HFFc6 (cell line): ENCODE measurements around the gene MTSS2. TPM values are rescaled to one million over a fixed set of nuclear protein-coding genes. Genes with fewer than 3 reads are reported as not detected.

Source experiments
- DNase-seq: peaks from one replicate; pipeline ENCODE4 v3.0.0-alpha.2; 2018
- H3K27ac Mint-ChIP-seq: 2 replicates; pipeline ENCODE4 v1.8.0; 2020; ENCODE audit warnings: mild to moderate bottlenecking, mixed read lengths
- H3K27me3 Mint-ChIP-seq: 2 replicates; pipeline ENCODE4 v1.8.0; 2021; ENCODE audit warnings: mild to moderate bottlenecking, moderate library complexity, mixed read lengths; ENCODE audit not compliant: insufficient read depth
- H3K36me3 Mint-ChIP-seq: 2 replicates; pipeline ENCODE4 v1.8.0; 2021; ENCODE audit warnings: low read depth, mixed read lengths
- H3K4me1 Mint-ChIP-seq: 2 replicates; pipeline ENCODE4 v1.8.0; 2020; ENCODE audit warnings: low read depth, mixed read lengths
- H3K4me3 Mint-ChIP-seq: 2 replicates; pipeline ENCODE4 v1.8.0; 2020; ENCODE audit warnings: mild to moderate bottlenecking, moderate library complexity, mixed read lengths
- H3K9me3 Mint-ChIP-seq: 2 replicates; pipeline ENCODE4 v1.8.0; 2020; ENCODE audit warnings: mild to moderate bottlenecking, mixed read lengths
- total RNA-seq, 6 experiments: library from RNA; stranded (reverse); fragmentation: NEBNext Ultra II Directional; extraction: Animal tissue kit (Norgen Biotek cat#: 25700); gene quantifications; 2 replicates in 1 of 6; 3 replicates in 5 of 6; pipeline ENCODE4 v1.2.3, GENCODE V29; 2021
- TF ChIP-seq, protein P1 (sequence below): fragments of 200-600 bp; sonication (generic); IDR thresholded peaks from 2 replicates; pipeline ENCODE4 v1.5.0; 2021; ENCODE audit warnings: antibody characterized with exemption, mild to moderate bottlenecking

Gene MTSS2
- total RNA-seq, 6 experiments from 2014 or later, result 82.0 to 96.1 (median 86.5) TPM

DNA sequence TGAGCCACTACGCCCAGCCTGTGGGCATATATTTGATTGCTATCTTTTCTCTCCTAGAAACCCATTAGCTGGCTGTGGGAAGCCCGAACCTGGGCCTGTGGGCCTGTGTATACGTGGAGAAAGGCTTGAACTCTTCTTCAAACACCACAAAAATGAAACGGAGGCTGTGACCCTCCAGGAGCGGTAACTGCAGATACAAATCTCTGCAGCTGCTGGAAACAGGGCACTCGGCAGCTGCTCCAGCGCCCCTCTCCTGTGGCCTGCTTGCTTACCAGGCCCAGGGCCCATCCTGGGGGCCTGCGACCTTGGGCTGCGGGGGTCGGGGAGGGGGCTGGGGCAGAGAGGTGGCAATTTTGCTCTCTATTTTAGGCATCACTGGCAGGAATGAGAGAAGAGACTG is 28.0 kb upstream of the MTSS2 start:
- Mint-ChIP-seq H3K27me3 (no peaks in the 10 kb centered on the region; the same call in 1 of the 2 replicates), H3K27ac (peak overlapping the region; percentile 98), H3K36me3 (no peaks in the 10 kb centered on the region; the same call in 1 of the 2 replicates), H3K9me3 (no peaks in the 10 kb centered on the region), H3K4me3 (no peak overlapping the region), H3K4me1 (peaks cover 42% of the 10 kb centered on the region)
- TF ChIP-seq, protein P1, sequence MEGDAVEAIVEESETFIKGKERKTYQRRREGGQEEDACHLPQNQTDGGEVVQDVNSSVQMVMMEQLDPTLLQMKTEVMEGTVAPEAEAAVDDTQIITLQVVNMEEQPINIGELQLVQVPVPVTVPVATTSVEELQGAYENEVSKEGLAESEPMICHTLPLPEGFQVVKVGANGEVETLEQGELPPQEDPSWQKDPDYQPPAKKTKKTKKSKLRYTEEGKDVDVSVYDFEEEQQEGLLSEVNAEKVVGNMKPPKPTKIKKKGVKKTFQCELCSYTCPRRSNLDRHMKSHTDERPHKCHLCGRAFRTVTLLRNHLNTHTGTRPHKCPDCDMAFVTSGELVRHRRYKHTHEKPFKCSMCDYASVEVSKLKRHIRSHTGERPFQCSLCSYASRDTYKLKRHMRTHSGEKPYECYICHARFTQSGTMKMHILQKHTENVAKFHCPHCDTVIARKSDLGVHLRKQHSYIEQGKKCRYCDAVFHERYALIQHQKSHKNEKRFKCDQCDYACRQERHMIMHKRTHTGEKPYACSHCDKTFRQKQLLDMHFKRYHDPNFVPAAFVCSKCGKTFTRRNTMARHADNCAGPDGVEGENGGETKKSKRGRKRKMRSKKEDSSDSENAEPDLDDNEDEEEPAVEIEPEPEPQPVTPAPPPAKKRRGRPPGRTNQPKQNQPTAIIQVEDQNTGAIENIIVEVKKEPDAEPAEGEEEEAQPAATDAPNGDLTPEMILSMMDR, result no peak
- DNase-seq, result no peak

DNA sequence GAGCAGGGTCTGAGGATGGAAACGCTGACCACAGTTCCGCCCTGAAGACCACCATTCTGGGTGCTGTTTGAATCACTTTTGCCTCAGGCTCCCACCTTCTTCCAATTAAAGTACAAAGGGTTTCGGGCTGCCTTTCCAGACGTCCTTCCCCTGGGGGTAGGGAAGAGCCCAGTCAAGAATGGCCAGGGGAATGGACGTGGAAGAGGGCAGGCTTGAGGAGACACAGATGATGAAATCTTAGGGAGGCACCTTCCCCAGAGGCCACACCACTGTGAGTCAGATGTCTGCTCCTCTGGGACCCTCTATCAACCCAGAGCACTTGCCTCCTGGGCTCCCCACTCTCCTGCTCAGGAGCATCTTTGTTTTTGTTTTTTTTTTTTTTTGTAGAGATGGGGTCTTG is 27.5 kb upstream of the MTSS2 start:
- H3K36me3 Mint-ChIP-seq, result no peaks in the 10 kb centered on the region; the same call in 1 of the 2 replicates
- TF ChIP-seq, protein P1, result no peak
- H3K27me3 Mint-ChIP-seq, result no peaks in the 10 kb centered on the region; the same call in 1 of the 2 replicates
- H3K9me3 Mint-ChIP-seq, result no peaks in the 10 kb centered on the region
- H3K4me3 Mint-ChIP-seq, result no peak overlapping the region
- peak overlapping the region; percentile 69 for H3K27ac Mint-ChIP-seq
- DNase-seq, result no peak
- peaks cover 47% of the 10 kb centered on the region for H3K4me1 Mint-ChIP-seq

DNA sequence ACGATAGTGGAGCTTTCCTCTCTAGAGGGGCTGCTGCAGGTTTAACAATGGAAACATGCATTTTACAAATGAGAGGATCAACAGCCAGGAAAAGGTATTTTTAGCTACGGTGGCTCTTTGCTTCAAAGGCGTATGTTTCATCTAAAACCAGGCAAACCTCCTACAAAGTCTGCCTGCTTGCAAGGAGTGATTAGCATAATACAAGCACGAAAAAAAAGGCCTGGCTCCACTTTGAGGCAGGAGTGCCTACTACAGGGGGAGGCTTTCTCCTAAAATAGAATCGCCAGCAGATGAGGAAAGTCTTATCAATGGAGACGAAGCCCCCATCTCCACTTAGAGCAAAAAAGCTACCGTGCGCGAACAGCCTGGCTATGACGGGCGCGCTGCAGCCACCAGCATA is 27.1 kb upstream of the MTSS2 start:
- Mint-ChIP-seq H3K9me3 (no peaks in the 10 kb centered on the region), H3K27ac (peak overlapping the region; percentile 69), H3K27me3 (no peaks in the 10 kb centered on the region; the same call in 1 of the 2 replicates), H3K36me3 (no peaks in the 10 kb centered on the region; the same call in 1 of the 2 replicates), H3K4me1 (peaks cover 51% of the 10 kb centered on the region), H3K4me3 (no peak overlapping the region)
- TF ChIP-seq, protein P1, result no peak
- DNase-seq, result no peak

DNA sequence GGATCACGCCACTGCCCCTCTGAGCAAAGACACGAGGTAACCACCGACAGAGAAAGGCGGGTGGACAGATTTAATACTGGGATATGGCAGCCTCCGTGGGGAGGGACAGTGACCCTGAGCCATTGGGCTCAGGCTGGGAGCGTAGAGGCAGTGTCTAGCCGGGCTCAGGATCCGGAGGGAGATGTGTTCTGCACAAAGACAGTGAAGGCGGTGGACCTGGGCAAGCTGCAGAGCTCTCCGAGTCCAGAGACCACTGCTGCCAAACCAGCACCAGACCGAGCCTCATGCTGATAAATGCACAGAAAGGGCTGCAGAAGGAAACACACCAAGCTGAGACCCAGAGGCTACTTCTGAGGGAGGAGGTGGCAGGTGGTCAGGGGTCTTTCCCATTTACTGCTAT is 26.5 kb upstream of the MTSS2 start:
- no peaks in the 10 kb centered on the region for H3K9me3 Mint-ChIP-seq
- H3K4me3 Mint-ChIP-seq, result no peak overlapping the region
- no peak for DNase-seq
- peak overlapping the region; percentile 44; the same call in 1 of the 2 replicates for H3K27ac Mint-ChIP-seq
- H3K4me1 Mint-ChIP-seq, result peaks cover 56% of the 10 kb centered on the region
- TF ChIP-seq, protein P1, result no peak
- no peaks in the 10 kb centered on the region; the same call in 1 of the 2 replicates for H3K27me3 Mint-ChIP-seq
- no peaks in the 10 kb centered on the region; the same call in 1 of the 2 replicates for H3K36me3 Mint-ChIP-seq

DNA sequence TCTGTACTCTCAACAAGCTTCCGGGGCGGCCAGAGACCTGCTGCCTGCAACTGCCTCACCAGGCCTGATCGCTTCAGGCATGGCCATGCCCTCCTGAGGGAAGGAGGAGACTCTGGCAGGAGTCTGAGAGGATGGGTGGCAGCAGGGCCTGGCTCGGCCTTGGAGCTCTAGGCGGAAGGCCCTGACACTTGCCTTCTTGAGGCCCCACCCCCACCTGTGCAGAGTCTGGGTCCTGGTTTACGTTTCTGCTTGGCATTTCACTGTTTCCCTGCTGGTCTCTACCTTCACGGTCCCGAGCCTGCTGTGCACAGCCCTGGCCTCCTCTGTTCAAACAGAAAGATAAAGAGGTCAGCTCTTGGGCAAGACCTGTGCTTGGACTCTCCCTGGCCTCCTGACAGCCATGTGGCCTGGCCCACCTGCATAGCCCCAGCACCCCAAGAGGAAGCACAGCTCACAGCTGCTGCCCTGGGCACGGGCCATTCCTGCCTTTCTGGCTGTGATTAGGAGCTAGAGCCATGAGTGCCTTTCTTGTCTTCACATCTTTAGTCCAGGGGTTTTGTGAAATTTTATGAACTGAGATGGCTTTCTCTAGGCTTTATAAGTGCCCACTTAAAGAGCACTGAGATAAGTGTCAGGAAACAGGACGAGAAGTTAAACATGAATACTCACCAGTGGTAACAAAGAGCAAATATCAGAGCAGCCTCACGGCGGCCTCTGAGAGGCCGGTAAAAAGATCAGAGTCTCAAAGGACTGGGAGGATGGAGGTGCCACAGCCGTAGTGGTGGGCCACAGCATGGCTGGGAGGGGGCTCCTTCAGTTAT is 25.6 kb upstream of the MTSS2 start:
- Mint-ChIP-seq H3K27me3 (peaks cover 3% of the 10 kb centered on the region), H3K36me3 (no peaks in the 10 kb centered on the region; the same call in 1 of the 2 replicates), H3K4me1 (peaks cover 62% of the 10 kb centered on the region), H3K9me3 (no peaks in the 10 kb centered on the region), H3K27ac (peak overlapping the region; percentile 44), H3K4me3 (no peak overlapping the region)
- TF ChIP-seq, protein P1, result no peak
- no peak for DNase-seq
